ENCODE measurements around the gene PRPF4.

The PRPF4 gene

GRCh38 chr9:113315231-113315630, 39.8 kb downstream of the PRPF4 start:
- DNase-seq, result no peak

GRCh38 chr9:113316030-113316429, 40.6 kb downstream of the PRPF4 start:
- DNase-seq, result no peak

GRCh38 chr9:113317777-113318176, 42.3 kb downstream of the PRPF4 start:
- DNase-seq, result no peak

GRCh38 chr9:113319054-113319453, 43.6 kb downstream of the PRPF4 start:
- DNase-seq, result no peak

- DNase-seq, result no peak
Observed at GRCh38 chr9:113320051-113320450, 44.6 kb downstream of the PRPF4 start.

GRCh38 chr9:113322671-113323070, 47.2 kb downstream of the PRPF4 start:
- DNase-seq, result no peak

- no peak for DNase-seq
Observed at GRCh38 chr9:113326230-113326629, 50.8 kb downstream of the PRPF4 start.

- no peak for DNase-seq
Observed at GRCh38 chr9:113328045-113328782, 52.8 kb downstream of the PRPF4 start.

- no peak for DNase-seq
Observed at GRCh38 chr9:113331780-113332179, 56.3 kb downstream of the PRPF4 start.

GRCh38 chr9:113337714-113338113, 62.3 kb downstream of the PRPF4 start:
- no peak for DNase-seq

- peak; percentile 28 to 77 (median 66) for DNase-seq
Observed at GRCh38 chr9:113340011-113340699, 64.7 kb downstream of the PRPF4 start, which contains the start of gene WDR31. Gene WDR31 (minus strand): TSS chr9:113340275. CDS start chr9:113332022, 8,253 bp downstream.

- DNase-seq, result peak in 2 of 6 experiments; percentile 15 to 19
Observed at GRCh38 chr9:113341712-113342410, 66.4 kb downstream of the PRPF4 start.
